Stimulated activated CD4-positive, alpha-beta T cell treated with anti-CD3 and anti-CD28 coated beads, Interleukin-1b, Interleukin-23, amount 100 ng/mL, for 24 hours (primary cell): ENCODE data around the gene PTHLH.
A peak's percentile ranks its signal among the peaks of the same experiment; 100 is the strongest.

Experiments used
- DNase-seq, 4 experiments: peaks; one replicate each; pipeline ENCODE4 v3.0.0-alpha.2; 2020; ENCODE audit warnings: low read depth in 4 of 4, low spot score in 1 of 4

Gene PTHLH

DNA sequence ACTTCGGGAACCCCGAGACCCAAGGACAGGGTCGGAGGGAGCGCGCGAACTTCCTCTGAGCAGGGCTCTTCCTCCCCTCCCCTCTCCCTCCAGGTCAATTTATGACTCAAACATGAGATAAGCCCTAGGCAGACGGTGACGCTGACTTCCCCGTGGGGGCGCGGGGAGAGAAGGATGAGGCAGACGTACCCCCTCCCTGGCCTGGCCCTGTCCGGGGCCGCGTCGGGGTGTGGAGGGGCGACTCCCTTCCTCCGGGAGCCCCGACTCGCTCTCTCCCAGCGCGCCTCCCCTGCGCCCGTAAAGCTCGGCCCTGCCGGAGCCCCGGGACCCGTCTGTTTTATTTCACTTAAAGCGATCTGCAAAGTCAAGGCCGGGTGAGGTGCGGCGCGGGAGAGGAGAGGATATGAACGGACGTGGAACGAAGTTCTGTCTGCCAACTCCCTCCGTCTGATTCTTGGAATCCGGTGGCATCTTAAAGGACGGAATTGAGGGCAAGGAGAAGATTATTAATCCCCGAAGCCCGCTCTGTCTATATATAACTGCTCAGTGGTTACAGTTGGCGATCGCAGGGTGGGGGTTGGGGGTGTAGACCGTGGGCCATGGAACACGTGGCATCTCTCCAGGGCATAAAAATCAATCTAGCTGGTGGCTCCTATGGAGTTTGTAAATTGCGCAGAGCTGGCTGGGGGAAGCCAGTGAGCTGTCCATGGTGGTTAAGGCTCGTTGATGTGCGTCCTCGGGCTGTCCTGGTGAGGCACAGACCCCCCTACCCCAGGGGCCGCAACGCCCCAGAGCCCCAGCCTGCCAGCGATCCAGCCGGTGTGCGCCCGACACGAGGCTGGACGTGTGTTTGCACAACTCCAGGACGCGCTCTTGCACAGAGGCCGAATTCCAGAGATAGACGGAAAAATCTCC is 2.9 kb upstream of the PTHLH start:
- DNase-seq = no peak

DNA sequence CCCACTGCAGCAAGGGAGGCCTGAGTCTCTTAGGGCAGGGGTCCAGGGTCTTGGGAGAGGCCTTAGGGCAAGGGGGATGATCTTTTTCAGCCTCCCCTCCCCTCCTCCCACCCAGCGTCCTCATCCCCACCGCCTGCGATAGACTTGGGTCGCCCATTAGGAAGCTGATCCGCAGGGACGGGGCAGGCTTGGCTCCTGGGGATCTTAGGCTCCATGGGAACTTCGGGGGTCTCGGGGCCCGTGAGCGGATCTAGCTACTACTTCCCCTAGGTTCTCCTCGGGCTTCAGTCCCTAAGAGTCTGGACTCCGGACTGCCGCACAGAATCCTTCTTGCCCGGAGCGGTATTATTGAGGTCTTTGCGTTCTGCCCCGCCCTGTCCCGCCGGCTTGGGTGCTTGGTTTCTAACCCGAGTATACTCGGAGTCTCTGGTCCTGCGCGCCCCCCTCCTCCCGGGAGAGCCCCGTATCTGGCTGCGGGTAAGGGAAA is 2.2 kb upstream of the PTHLH start:
- no peak for DNase-seq

DNA sequence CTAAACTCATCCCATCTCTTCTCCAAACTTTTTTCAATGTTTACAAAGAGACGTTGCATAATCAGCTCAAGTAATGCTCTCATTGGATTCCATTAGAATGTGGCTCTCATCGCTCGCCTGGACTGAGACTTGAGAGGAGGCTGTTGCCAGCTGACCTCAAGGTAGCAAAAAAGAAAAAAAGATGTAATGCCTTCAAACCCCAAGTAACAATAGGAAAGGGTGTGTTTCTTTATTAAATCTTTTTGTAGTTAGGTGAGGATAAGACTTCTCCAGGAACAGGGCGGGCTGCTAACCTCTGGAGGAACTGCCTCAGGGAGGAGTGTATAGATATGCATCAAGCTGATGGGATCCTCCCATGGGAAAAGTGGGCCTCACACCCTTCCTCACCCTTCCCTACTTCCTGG is 956 bp upstream of the PTHLH start:
- no peak for DNase-seq

DNA sequence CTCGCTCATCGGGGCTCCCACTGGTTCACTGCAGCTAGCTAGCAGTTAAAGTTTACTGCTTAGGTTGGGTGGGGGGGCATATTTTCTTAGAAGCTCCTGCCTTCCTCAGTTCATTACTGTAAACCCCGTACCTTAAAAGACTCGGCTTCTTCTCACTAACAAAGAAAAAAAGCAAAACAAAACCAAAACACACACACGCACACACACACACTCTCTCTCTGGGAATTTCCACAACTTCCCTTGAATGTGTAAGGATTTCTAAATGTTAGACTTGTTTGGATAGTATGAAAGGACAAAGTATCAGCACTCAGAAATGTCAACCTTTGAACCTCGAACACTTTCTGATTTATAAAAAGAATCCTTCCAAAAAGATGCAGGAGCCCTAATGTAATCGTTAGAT is 927 bp downstream of the PTHLH start:
- no peak for DNase-seq

DNA sequence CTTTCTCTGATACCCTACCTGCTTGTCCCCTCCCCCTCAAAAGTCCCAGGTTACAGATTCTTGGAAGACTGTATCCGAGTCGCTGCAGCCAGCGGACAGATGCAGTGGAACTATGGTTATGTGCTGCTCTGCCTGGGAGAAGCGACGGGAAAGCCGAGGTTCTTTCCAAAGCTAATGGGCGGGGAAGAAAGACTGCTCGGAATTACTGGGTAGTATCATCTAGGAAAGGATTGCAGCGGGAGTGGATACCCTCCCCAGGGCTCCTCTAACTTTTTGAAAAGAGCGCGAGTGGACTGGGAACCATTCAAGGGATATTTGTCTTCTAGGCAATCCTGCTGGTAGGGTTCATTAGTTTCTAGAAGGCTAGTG is 1.4 kb downstream of the PTHLH start:
- no peak for DNase-seq

DNA sequence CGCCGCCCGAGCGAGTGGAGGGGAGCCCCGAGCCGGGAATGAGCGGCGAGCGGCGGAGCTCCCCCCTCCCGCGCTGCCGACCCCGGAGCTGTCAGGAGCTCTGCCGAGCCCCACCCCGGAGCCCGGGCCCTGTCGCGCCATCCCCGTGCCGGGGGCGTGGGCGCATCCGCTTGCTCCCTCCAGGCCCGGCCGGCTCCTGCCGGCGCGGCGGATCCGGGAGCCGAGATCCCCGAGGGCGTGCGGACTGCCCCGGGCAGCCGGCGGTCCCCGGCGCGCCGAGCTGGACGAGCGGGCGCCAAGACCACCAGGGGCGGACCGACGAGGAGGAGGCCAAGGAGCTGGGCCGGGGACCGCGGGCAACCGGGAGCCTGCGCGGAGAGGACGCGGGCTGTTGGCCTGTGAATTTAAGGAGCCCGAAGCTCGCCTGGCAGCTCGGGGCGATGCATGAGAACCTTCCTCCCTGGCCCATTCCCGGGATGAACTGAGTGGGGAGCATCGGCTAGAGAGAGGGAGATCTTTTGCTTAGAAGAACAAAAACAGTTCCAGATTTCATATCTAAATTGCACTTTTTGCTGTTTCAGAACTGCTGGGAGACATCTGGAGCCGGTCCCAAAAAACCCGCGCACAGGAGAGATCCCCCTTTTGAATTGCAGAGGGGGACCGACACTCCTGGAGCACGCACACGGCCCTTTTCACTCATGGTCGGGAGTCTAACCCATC is 2.0 kb downstream of the PTHLH start:
- DNase-seq = no peak

DNA sequence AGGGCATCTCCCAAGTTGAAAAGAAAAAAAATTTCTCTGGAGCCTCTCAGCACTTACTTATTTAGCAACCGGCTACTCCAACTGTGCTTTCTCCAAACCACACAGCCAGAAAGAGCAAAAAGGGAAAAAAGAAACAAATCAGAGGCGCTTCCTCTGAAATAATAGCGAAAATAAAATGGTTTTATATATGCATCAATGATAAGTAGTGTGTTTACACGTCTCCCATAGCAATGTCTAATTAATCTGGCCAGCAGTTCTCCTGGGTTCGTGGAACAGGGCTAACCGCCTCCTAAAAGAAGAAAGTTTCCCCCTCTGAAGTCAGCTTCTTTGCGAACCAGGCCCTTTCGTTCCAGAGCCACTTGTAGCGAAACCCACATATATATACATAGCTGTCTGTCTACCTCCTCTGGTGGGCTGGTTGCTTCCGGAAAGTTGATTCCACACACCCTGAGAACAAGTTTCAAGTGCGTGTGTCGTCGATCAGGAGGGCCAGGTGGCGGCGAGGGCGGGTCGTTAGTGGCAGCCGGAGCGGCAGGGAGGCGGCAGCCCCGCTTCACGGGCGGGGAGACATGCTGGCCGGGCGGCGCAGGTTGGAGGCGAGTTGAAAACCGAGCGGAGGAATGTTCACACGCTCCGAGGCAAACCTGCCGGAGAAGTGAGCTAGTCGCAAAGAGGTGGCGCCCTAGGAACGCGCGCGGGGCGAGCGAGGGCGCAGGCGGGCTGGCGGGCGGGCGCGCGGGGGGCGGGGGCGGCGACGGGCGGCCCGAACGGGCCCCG is 2.7 kb downstream of the PTHLH start:
- DNase-seq = peak in 2 of 4 experiments; percentile 38 to 44

DNA sequence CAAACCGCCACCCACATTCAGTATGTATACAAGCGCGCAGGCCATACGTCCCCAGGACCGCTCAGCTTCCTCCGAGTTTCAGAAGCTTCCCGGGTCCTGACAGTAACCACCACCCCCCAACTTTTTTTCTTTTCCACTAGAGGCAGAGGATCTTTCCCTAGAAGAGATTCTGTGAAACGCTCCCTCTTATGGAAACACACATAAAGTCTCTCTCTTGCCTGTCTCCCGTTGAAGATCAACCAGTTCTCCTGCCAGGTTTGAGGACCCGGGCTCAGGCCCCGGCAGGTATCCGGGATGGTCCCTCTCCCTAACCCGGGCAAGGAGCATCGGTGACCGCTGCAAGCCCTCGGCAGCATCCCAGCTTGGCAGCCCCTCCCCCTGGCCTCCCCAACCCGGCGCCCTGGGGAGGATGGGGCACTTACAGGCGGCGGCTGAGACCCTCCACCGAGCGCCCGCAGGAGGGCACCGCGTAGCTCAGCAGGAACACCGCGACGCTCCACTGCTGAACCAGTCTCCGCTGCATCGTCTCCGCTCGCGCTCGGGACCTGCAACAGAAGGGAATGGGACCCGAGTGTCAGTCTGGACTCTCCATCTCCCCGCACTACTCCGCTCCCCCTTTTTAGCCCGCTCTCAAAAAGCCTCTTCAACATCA is 3.4 kb downstream of the PTHLH start:
- no peak for DNase-seq

DNA sequence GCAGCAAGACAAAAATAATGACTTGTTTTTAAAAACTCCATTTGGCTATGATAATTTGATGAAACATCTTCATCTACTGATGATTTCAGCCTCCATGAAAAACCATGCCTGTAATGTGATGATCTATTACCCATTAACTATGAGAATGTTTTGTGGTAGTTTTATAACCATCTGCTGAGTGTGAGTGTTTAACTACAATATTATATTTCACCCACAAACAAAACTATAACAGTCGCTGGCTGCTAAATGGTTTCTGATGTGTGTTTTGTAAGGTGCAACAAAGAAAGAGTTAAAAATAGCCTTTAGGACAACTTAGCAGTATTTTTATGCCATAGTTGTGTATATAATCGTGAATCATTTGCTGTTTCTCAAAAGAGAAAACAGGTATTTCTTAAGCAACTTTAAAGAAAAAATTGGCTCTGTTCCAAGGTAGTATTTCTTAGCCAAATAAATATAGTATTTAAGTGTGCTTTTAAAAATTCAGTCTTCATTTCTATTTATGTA is 4.9 kb downstream of the PTHLH start:
- DNase-seq = no peak

DNA sequence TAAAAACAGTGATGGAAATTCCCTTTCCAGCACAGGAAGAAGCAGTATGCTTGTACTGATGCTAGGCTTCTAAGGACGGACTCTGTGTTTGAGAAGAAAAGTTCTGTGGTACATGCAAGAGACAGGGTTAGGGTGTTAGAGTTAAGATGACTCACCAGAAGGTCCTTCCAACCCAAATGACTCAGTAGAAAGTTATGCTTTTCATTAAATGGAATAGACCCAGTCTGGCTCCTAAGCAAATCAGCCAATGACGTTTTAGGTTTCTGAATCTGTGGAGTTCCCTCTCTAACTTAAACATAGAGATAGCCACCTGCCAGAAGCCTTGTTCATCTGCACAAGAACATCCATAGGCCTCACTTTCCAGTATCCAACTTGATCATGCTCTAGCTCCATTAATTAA is 5.7 kb downstream of the PTHLH start:
- no peak for DNase-seq

DNA sequence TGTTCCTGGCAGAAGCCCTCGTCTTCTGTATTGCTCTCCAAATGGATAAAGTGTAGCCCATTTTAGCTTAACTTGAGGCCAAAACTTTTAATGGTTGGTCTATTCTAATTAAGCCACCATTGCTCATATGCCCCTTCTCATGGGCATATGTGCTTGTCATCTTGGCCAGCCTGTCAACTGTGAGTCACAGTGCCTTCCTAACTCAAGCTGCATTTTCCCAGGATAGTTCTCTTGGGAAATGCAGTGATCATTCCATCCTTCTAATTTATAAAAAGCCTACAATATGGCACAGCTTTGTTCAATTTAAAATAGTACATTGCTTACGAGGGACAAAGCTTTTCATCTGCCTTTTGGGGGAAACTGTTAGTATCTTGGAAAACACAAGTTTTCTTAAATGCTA is 6.6 kb downstream of the PTHLH start:
- DNase-seq = no peak

DNA sequence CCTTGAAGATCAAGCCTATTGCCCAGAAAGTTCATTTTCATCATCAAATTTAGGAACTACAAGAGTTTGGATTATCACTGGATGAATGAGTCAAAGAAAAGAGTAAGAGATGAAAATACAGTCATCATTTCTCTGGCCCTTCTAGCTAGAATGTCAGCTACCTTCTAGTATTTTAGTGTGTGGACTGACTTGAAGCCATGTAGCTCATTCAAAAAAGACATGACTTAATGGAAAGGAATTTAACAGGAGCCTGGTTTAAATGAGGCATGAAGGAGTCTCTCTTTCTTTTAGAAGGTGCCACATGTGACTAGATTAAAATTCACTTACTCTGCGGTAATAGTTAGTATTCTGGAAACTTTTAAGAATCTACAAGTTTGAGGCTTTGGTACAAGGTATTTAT is 7.1 kb downstream of the PTHLH start:
- DNase-seq = no peak

DNA sequence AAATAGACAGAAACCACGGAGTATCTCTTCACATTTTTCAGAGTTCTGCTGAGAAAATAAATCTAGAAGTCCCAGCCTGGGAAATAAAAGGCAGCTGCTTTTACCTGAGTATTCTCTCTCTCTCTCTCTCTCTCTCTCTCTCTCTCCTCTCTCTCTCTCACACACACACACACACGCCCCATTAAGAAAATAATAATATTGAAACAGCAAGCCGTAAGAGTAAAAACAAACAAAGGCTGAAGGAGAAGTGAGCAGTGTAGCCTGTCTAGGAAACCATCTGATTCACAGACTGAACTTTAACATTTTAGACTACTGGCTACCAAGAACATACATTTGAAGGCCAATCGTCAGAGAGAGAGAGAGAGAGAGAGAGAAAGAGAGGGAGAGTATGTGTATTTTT is 8.4 kb downstream of the PTHLH start:
- no peak for DNase-seq

DNA sequence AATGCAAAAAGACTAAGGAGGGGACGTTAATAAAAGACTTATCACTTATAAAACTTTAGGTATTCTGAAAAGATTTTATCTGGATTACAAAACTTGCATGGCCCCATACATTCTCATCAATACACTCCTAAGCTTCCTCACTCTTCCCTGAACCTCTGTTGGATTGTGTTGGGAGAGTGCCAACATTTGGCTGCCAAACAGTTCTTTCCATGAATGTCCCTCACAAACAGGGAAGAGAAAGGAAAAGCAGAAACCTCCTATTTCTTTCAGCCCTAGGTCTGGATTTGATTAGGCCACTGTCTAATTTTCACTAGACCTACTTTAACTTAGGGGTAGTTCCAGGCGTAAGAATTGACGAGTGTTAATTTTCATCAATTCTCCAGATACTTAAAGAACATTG is 11.7 kb downstream of the PTHLH start:
- no peak for DNase-seq

DNA sequence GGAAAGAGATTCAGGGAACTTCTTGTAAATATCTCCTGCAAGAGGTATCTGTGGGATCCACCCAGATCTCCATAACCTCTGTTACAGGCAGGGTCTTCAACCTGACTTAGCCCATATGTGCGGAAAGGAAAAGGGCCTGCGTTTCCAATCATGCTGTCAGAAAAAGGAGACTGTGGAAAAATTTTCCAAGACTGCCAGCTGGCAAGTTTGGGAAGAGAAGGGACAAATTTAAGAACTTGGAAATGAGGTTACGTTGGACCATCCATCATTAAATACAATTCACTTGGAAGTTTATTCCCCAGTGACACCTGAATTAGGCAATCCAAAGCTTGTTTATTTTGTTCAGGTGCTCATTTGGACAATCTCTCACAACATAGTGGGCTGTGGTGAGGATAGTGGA is 13.9 kb downstream of the PTHLH start:
- no peak for DNase-seq

DNA sequence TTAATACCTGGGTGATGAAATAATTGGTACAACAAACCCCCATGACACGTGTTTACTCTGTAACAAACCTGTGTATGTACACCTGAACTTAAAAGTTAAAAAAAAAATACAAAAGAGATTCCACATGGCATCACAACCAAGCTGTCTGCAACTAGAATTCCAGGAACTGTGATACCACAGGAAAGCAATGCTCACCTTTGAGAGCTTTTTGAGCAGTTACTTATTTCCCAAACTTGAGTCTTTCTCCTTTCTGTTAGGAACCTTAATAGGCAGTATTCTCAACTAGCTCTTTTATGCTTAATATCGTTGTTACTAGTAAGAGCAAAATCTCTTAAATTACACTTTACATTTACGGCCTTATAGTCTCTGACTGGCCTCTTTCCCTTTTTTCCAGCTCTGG is 15.2 kb downstream of the PTHLH start:
- DNase-seq = no peak

DNA sequence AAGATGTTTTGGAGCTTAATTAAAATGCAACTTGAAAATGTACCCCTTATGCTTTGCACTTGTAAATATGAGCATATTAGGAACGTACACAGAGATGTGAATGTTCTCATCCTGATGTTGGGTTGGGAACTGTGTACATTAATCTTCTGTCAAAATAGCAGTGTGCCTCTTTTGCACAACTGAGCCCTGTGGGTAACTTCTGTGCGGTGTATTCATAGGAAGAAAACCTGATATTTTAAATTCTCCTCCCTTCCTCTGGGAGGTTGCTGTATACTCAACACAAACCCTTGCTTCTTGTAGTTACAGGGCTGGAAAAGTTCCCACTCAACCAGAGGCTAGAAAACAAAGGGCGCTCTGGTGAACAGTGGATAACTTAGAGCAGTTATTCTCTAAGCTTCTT is 18.7 kb downstream of the PTHLH start:
- no peak for DNase-seq

DNA sequence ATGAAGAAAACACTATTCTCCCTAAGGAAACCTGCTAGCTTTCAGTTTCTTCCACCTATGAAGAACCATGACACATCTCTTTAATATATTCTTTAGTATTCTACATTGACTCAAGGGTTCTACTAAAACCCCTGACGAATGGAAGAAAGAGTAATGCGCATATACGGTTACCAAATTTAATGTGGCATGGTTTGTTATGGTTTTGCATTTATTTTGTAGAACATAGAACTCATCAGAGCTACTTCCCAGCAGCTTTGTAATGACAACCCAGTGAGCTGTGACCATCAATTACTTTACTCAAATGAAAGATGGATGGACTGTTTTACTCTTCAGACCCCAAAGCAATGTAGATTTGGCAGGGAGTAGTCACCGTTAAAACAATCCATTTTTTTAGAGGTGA is 19.2 kb downstream of the PTHLH start:
- DNase-seq = no peak

DNA sequence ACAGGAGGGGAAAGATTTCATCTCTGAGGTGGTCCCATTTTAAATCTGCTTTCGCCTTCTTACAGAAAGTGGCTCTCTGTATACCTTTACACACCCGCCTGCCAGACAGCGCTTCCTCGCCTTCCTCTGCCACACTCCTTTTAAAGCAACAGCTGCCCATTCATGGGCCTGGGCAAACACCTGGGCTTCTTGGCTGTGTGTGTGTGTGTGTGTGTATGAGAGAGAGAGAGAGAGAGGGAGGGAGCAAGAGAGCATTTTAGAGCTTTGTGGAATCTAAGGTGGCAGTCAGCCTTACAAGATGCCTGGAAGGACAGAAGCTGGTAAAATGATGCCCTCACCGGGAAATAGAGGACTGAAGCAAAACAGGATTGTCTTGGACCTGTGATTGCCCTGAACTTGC is 20.0 kb downstream of the PTHLH start:
- DNase-seq = no peak

DNA sequence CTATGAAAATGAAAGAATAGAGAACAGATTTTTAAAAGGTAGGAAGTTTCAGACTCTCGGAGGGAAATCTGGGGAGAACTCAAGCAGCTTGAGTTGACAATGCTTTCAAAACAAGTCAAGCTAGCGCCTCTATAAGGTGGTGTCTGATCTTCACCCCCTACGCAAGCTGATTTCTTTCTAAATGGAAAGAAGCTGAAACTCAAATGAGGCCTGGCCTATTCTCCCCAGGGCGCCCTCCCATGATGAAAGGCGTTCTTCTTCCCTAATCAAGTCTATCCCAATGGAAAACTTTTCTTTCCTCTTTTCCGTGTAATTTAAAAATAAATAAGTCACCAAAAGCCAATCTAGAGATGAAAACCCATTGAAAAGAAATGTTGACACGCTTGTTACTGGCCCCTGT is 20.6 kb downstream of the PTHLH start:
- no peak for DNase-seq

DNA sequence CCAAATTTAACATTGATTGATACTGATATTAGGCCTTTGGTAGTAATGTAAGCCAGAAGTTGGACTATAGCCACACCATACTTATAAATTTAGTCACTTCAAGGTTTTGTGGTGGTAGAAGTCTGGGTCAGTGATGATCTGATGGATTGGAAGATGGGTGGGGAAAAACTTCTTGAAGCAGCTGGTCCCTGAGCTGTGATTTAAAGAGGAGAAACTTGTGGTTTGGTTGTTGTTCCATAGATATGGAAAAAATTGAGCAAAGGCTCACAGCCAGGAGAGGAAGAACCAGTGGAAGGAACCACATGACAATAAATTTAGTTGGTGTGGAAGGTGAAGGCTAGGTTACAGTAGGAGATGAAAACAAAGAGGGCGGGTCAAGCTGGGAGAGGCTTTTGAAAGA is 26.1 kb downstream of the PTHLH start:
- DNase-seq = no peak
